OCI-LY1 (cell line): Measurements from ENCODE around the gene SLC19A1.

Source experiments
- EZH2 ChIP-seq: fragments of 200-600 bp; sonication (generic), shearing (Covaris generic); IDR thresholded peaks from 2 replicates; pipeline ENCODE4 v1.8.0; 2017; ENCODE audit warnings: borderline replicate concordance, mixed run types, mild to moderate bottlenecking, antibody characterized with exemption, low read length, moderate library complexity, mixed read lengths
- TF ChIP-seq, protein P1 (sequence below): fragments of 200-600 bp; sonication (generic), shearing (Covaris generic); IDR thresholded peaks from 2 replicates; pipeline ENCODE4 v1.5.1; 2017; ENCODE audit warnings: mild to moderate bottlenecking, antibody characterized with exemption, low read length, moderate library complexity, mixed read lengths

DNA sequence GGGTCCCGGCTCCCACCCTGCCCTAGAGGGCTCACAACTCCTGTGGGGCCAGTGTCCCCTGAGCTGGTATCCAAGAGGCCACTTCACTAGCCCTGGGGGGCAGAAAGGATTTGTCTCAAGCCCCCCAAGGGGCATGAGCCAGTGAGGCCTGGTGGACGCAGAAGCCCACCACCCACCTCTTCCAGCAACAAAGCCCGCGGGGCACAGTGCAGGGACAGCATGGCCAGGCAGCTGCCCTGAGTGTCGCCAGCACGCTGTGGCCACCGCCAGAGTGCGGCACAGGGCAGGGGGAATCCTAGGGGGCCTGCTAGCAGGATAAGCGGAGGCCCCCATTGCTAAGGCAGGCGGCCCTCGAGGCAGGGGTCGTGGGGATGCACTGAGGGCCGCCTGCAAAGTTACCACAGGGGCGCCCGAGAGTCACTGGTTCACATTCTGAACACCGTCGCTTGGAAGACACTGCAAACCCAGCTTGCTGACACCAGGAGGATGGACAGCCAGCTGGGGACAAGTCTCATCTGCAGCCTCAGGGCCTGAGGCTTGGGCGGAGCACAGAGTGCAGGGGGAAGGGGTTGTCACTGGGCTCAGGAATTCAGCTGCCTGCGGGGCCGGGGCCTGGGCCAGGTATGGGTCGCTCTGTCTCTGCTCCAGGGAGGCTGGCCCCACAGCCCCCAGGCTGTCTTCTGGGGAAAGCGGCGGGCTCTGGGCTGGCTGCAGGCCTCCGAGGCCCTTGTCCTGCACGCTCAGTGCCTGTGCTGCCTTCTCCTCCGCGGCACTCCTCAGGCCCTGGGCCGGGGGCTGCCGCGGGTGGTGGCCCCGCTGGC is 26.8 kb downstream of the SLC19A1 start:
- TF ChIP-seq, protein P1, sequence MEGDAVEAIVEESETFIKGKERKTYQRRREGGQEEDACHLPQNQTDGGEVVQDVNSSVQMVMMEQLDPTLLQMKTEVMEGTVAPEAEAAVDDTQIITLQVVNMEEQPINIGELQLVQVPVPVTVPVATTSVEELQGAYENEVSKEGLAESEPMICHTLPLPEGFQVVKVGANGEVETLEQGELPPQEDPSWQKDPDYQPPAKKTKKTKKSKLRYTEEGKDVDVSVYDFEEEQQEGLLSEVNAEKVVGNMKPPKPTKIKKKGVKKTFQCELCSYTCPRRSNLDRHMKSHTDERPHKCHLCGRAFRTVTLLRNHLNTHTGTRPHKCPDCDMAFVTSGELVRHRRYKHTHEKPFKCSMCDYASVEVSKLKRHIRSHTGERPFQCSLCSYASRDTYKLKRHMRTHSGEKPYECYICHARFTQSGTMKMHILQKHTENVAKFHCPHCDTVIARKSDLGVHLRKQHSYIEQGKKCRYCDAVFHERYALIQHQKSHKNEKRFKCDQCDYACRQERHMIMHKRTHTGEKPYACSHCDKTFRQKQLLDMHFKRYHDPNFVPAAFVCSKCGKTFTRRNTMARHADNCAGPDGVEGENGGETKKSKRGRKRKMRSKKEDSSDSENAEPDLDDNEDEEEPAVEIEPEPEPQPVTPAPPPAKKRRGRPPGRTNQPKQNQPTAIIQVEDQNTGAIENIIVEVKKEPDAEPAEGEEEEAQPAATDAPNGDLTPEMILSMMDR = no peak
- TF ChIP-seq EZH2 = no peak
